GM12873 (cell line): ENCODE data around the gene AQP5.

Experiments
- CTCF ChIP-seq: IDR thresholded peaks from 2 replicates; pipeline ENCODE4 v1.5.1; 2012; ENCODE audit warnings: low read depth, mild to moderate bottlenecking, moderate library complexity, low read length, control low read depth; ENCODE audit not compliant: insufficient read depth; ENCODE audit errors: missing control alignments

AQP5 gene

GRCh38 chr12:49947593-49948226 lies 14.0 kb upstream of the AQP5 start:
- no peak for TF ChIP-seq CTCF

GRCh38 chr12:49948866-49949845 lies 12.5 kb upstream of the AQP5 start:
- no peak for TF ChIP-seq CTCF

- no peak for TF ChIP-seq CTCF
Observed at GRCh38 chr12:49949866-49950265, 11.8 kb upstream of the AQP5 start.

GRCh38 chr12:49950273-49951251 lies 11.1 kb upstream of the AQP5 start, which contains the start of gene AQP2:
AQP2 (plus strand) TSS chr12:49950737; CDS start chr12:49950831, 94 bp downstream.
- no peak for TF ChIP-seq CTCF

- TF ChIP-seq CTCF, result no peak
Observed at GRCh38 chr12:49951411-49952240, 10.0 kb upstream of the AQP5 start.

GRCh38 chr12:49952391-49953055 lies 9.1 kb upstream of the AQP5 start:
- TF ChIP-seq CTCF, result no peak
